HG03469 (cell line): ENCODE data around the gene CT47B1.
"Not testable (repeated sequence)": the region's sequence is repeated elsewhere in the genome, so short reads cannot be mapped to it uniquely, and the experiment has no call there.

Experiments used
- ATAC-seq: cut with Tn5 transposase; IDR thresholded peaks from one replicate; pipeline ENCODE4 v1.9.1; 2021; ENCODE audit warnings: mild to moderate bottlenecking, moderate library complexity, moderate number of reproducible peaks; ENCODE audit not compliant: unreplicated experiment

The CT47B1 gene

GRCh38 chrX:120875766-120876165, at the start of gene CT47B1:
CT47B1 (minus strand) TSS chrX:120875866; CDS start chrX:120875670, 196 bp downstream.
- ATAC-seq, result not testable (repeated sequence)

DNA sequence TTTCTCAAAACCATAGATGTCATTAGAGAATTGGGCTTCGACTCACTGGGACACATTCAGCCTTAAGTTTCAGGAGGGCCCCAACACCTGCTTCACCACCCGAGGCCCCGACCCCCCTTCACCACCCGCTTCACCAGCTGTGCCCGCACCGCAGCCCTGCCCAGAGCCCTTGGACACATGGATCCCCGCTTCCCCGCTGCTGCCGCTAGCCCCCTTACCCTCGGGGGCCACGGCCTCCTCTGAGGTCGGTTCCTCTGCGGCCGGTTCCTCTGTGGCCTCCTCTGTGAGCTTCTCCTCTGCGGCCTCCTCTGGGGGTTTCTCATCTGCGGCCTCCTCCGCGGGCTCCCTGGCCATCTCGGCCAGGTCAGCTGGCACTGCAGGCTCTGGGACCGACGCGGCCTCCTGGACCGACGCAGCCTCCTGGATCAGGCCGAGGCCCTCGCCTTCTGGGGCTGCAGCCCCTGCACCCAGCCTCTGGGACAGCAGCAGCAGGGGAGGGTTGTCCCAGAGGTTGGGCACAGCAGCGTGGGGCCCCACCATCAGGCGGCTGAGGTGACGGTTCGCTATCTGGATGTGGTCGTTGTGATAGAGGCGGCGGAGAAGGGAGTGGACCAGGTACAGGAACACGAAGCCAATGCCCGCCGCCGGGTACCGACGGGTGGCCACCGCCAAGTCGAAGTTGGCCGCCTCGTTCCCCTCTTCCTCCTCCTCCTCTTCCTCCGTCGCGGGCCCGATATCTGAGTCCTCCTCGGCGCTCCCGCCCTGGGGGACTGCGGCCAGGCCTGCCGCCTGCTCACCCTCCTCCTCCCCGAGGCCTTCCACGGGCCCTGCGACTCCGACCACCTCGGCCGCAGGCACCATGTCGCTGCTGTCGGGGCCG, 748 bp downstream of the CT47B1 start:
- no peak for ATAC-seq

GRCh38 chrX:120857240-120857639, 18.4 kb downstream of the CT47B1 start:
- no peak for ATAC-seq

DNA sequence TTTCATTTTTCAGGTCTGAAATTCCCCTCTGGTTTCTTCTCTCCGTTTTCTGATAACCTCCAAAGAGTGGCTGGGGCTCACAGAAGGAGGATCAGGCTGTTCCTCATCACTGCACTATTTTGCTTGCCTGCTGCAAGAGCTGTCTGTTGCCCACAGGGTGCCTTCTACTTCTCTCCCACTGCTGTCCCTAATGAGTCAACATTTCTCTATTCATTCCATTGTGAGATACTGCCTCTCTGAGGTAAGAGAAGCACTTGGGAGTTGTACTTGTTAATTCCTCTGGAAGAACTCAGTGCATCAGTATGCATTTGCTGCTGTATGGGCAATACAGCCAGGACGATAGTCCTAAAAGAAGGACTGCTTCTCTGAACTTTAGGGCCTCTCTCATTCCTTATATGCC, 34.8 kb downstream of the CT47B1 start:
- ATAC-seq, result no peak

- ATAC-seq, result no peak
Observed at GRCh38 chrX:120839491-120839890, 36.2 kb downstream of the CT47B1 start.

DNA sequence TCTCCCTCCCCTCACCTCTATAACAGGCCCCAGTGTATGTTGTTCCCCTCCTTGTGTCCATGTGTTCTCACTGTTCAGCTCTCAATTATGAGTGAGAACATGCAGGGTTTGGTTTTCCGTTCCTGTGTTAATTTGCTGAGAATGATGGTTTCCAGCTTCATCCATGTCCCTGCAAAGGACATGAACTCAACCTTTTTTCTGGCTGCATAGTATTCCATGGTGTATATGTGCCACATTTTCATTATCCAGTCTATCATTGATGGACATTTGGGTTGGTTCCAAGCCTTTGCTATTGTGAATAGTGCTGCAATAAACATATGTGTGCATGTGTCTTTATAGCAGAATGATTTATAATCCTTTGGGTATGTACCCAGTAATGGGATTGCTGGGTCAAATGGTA, 48.5 kb downstream of the CT47B1 start:
- ATAC-seq, result not testable (repeated sequence)

GRCh38 chrX:120825146-120825545, 50.5 kb downstream of the CT47B1 start:
- ATAC-seq, result no peak

DNA sequence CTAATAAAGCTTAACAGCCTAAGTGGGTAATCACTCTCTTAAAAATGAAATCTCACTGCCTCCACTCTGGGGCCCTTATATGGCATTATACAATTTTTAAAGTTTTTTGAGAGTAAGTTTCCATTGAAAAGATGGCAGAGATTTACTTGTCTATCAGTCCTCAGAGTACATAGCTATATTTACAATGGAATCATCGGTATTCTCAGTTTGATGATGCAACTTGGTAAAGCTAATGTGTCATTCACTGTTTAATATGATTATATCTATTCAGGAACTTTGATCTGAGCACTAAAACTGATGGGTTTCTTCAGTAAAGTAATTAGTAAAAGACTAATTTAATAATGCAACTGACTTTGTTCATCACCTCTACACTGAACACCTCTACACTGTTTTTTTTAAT, 51.6 kb downstream of the CT47B1 start:
- no peak for ATAC-seq

DNA sequence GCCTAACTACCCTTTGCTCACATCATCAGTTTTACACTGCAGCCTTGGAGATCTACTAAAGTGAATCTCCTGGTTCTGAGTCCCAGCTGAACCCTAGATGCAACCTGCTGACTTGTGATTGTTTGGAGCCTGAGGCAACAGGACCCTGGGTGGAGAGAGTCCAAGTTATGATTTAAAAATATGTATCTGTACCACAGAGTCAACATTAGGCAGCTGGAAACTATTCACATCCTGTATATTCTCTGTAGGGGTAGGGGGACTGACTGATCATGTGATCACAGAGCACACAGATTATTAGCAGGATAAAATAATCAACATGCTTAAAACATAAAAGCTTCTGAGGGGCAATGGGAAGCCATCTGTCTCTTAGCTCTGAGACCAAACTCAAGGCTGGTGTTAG, 52.1 kb downstream of the CT47B1 start:
- ATAC-seq, result no peak
